H1 (cell line): ENCODE results near the gene C2orf78. TPM values are rescaled to one million over a fixed set of nuclear protein-coding genes. Genes with fewer than 3 reads are reported as not detected.

Source experiments
- CTCF ChIA-PET: fragments of 300-600 bp; sonication (Branson Sonifier 250); formaldehyde crosslinking; loops from one replicate; lab custom pipeline; 2021; ENCODE audit not compliant: partially characterized antibody; lab: Charles Lee
- POLR2A ChIA-PET: fragments of 300-600 bp; sonication (Branson Sonifier 250); formaldehyde crosslinking; loops from one replicate; lab custom pipeline; 2021; ENCODE audit warnings: inconsistent platforms; ENCODE audit not compliant: partially characterized antibody; lab: Charles Lee
- DNase-seq, 2 experiments: peaks; one replicate each; pipeline versions ENCODE4 v3.0.0 to v3.0.0-alpha.2; 2010 to 2022; ENCODE audit warnings: low spot score in 2 of 2, low read depth in 1 of 2, mixed read lengths in 1 of 2
- FAIRE-seq: peaks from 2 replicates; lab custom pipeline; 2011; peaks lifted over from hg19 to GRCh38; lab: Jason Lieb, UNC
- H2AFZ ChIP-seq: 2 replicates; pipeline ENCODE4 v1.8.1; 2012; ENCODE audit warnings: low read length, inconsistent platforms
- H2AK5ac ChIP-seq: 2 replicates; pipeline ENCODE4 v1.6.1; 2013; ENCODE audit warnings: low read depth, low read length
- H2BK120ac ChIP-seq: replicated peaks from 2 replicates; pipeline ENCODE3; 2013; ENCODE audit warnings: low read depth, low read length, inconsistent platforms
- H2BK12ac ChIP-seq: 2 replicates; pipeline ENCODE4 v1.6.1; 2013; ENCODE audit warnings: low read depth, low read length
- H2BK15ac ChIP-seq: 2 replicates; pipeline ENCODE4 v1.6.1; 2013; ENCODE audit warnings: low read length
- H2BK20ac ChIP-seq: 2 replicates; pipeline ENCODE4 v1.6.1; 2013; ENCODE audit warnings: low read length
- H2BK5ac ChIP-seq: 2 replicates; pipeline ENCODE4 v1.6.1; 2013; ENCODE audit warnings: low read depth, low read length
- H3K14ac ChIP-seq: 2 replicates; pipeline ENCODE4 v1.6.1; 2013; ENCODE audit warnings: inconsistent platforms; ENCODE audit not compliant: insufficient read length
- H3K18ac ChIP-seq: 2 replicates; pipeline ENCODE4 v1.6.1; 2013; ENCODE audit warnings: low read length; ENCODE audit errors: extremely low read depth
- H3K23ac ChIP-seq: 2 replicates; pipeline ENCODE4 v1.6.1; 2013; ENCODE audit warnings: inconsistent platforms; ENCODE audit not compliant: insufficient read length
- H3K23me2 ChIP-seq: 2 replicates; pipeline ENCODE4 v1.6.1; 2013; ENCODE audit warnings: low read depth, low read length
- H3K27ac ChIP-seq: 2 replicates; pipeline ENCODE4 v1.6.1; 2011; ENCODE audit warnings: low read depth, low read length, inconsistent platforms
- H3K27me3 ChIP-seq, 4 experiments: replicated peaks in 1 of 4; 1 replicate in 1 of 4; 2 replicates in 3 of 4; pipeline versions ENCODE4 v1.6.1 to v1.8.1; 2011 to 2013; ENCODE audit warnings: low read length in 3 of 4, mild to moderate bottlenecking in 3 of 4, inconsistent platforms in 2 of 4, mixed read lengths in 2 of 4, moderate library complexity in 1 of 4; ENCODE audit not compliant: control insufficient read depth in 3 of 4, insufficient read depth in 3 of 4; ENCODE audit errors: extremely low read depth in 1 of 4
- H3K36me3 ChIP-seq, 4 experiments: 2 replicates each; pipeline versions ENCODE4 v1.6.1 to v1.8.1; 2011 to 2013; ENCODE audit warnings: mild to moderate bottlenecking in 4 of 4, low read length in 3 of 4, moderate library complexity in 2 of 4, control low read depth in 1 of 4, inconsistent platforms in 1 of 4; ENCODE audit not compliant: insufficient read depth in 4 of 4, control insufficient read depth in 2 of 4
- H3K4ac ChIP-seq: replicated peaks from 2 replicates; pipeline ENCODE3; 2013; ENCODE audit warnings: low read length, low read depth, mixed read lengths, inconsistent platforms; ENCODE audit not compliant: insufficient read length
- H3K4me1 ChIP-seq, 4 experiments: replicated peaks in 1 of 4; 1 replicate in 1 of 4; 2 replicates in 3 of 4; pipeline versions ENCODE4 v1.6.1 to v1.8.1; 2011 to 2013; ENCODE audit warnings: low read length in 3 of 4, inconsistent platforms in 2 of 4, mixed read lengths in 1 of 4; ENCODE audit not compliant: insufficient read depth in 4 of 4, control insufficient read depth in 3 of 4
- H3K4me2 ChIP-seq, 2 experiments: 2 replicates each; pipeline versions ENCODE4 v1.6.1 to v1.8.1; 2011 to 2013; ENCODE audit warnings: low read depth in 2 of 2, low read length in 2 of 2, control low read depth in 1 of 2, inconsistent platforms in 1 of 2, mild to moderate bottlenecking in 1 of 2; ENCODE audit not compliant: insufficient read depth in 1 of 2
- H3K4me3 ChIP-seq, 4 experiments: fragments of 200-600, 300-600 bp in 1 of 4; sonication (generic), shearing (Covaris generic), sonication (Bioruptor Twin) in 1 of 4; 2 replicates each; pipeline versions ENCODE4 v1.5.1 to v1.8.1; 2011 to 2016; ENCODE audit warnings: low read length in 4 of 4, low read depth in 3 of 4, control low read depth in 2 of 4, inconsistent platforms in 2 of 4, mild to moderate bottlenecking in 2 of 4, mixed read lengths in 1 of 4, moderate library complexity in 1 of 4; ENCODE audit not compliant: insufficient read depth in 2 of 4; ENCODE audit errors: extremely low read depth in 1 of 4
- H3K56ac ChIP-seq: replicated peaks from 2 replicates; pipeline ENCODE3; 2013; ENCODE audit warnings: low read depth, mild to moderate bottlenecking, mixed read lengths, low read length, inconsistent platforms; ENCODE audit not compliant: insufficient read length
- H3K79me1 ChIP-seq: 2 replicates; pipeline ENCODE4 v1.6.1; 2013; ENCODE audit warnings: low read depth, low read length, control low read depth
- H3K79me2 ChIP-seq, 2 experiments: 2 replicates each; pipeline versions ENCODE4 v1.6.1 to v1.8.1; 2012 to 2013; ENCODE audit warnings: low read length in 2 of 2, mild to moderate bottlenecking in 2 of 2, inconsistent platforms in 1 of 2; ENCODE audit not compliant: insufficient read depth in 2 of 2, control insufficient read depth in 1 of 2
- H3K9ac ChIP-seq, 4 experiments: replicated peaks in 1 of 4; 1 replicate in 1 of 4; 2 replicates in 3 of 4; pipeline versions ENCODE4 v1.6.1 to v1.8.1; 2011 to 2013; ENCODE audit warnings: low read depth in 3 of 4, low read length in 3 of 4, control low read depth in 2 of 4, mild to moderate bottlenecking in 2 of 4, moderate library complexity in 2 of 4, inconsistent platforms in 1 of 4; ENCODE audit errors: extremely low read depth in 1 of 4
- H3K9me3 ChIP-seq, 2 experiments: 2 replicates each; pipeline versions ENCODE4 v1.6.1 to v1.8.1; 2012 to 2013; ENCODE audit warnings: mild to moderate bottlenecking in 2 of 2, moderate library complexity in 2 of 2, control low read depth in 1 of 2, inconsistent platforms in 1 of 2, low read depth in 1 of 2, low read length in 1 of 2, mixed read lengths in 1 of 2; ENCODE audit not compliant: insufficient read depth in 2 of 2
- H4K20me1 ChIP-seq, 2 experiments: replicated peaks in 1 of 2; 2 replicates each; pipeline versions ENCODE3 to v1.8.1; 2011 to 2013; ENCODE audit warnings: inconsistent platforms in 2 of 2, low read length in 2 of 2, mild to moderate bottlenecking in 1 of 2; ENCODE audit not compliant: insufficient read depth in 2 of 2, control insufficient read depth in 1 of 2
- H4K5ac ChIP-seq: 2 replicates; pipeline ENCODE4 v1.6.1; 2013; ENCODE audit warnings: low read length, low read depth, mixed read lengths, inconsistent platforms; ENCODE audit not compliant: insufficient read length
- H4K8ac ChIP-seq: 2 replicates; pipeline ENCODE4 v1.8.0; 2013; ENCODE audit warnings: mild to moderate bottlenecking, moderate library complexity, low read length, inconsistent platforms; ENCODE audit not compliant: insufficient read depth; ENCODE audit errors: extremely low read depth
- H4K91ac ChIP-seq: replicated peaks from 2 replicates; pipeline ENCODE3; 2013; ENCODE audit warnings: low read length, mixed read lengths, inconsistent platforms; ENCODE audit not compliant: insufficient read length
- BRCA1 ChIP-seq: IDR thresholded peaks from 2 replicates; pipeline ENCODE4 v1.6.1; 2012; ENCODE audit warnings: low read depth, low read length, improper control_type of control experiment
- CTBP2 ChIP-seq: IDR thresholded peaks from 2 replicates; pipeline ENCODE4 v1.7.0; 2011; ENCODE audit warnings: borderline replicate concordance, mild to moderate bottlenecking, moderate library complexity, mixed read lengths, low read length; ENCODE audit not compliant: insufficient read depth, insufficient read length
- GABPA ChIP-seq: IDR thresholded peaks from 2 replicates; pipeline ENCODE4 v1.6.1; 2011; ENCODE audit warnings: mild to moderate bottlenecking, low read length, moderate library complexity, borderline replicate concordance; ENCODE audit not compliant: insufficient read depth
- KDM1A ChIP-seq: fragments of 200-600, 300-600 bp; sonication (generic); IDR thresholded peaks from 2 replicates; pipeline ENCODE4 v1.7.1; 2016; ENCODE audit warnings: mild to moderate bottlenecking, low read length, borderline replicate concordance
- RNF2 ChIP-seq: fragments of 200-900, 300-1000 bp; sonication (generic); IDR thresholded peaks from 2 replicates; pipeline ENCODE4 v1.7.1; 2016; ENCODE audit warnings: borderline replicate concordance, low read depth, mild to moderate bottlenecking, antibody characterized with exemption, low read length; ENCODE audit not compliant: poor library complexity, severe bottlenecking; ENCODE audit errors: missing control alignments
- SIX5 ChIP-seq: IDR thresholded peaks from 2 replicates; pipeline ENCODE4 v1.6.1; 2011; ENCODE audit warnings: mild to moderate bottlenecking, low read depth, low read length
- SP2 ChIP-seq: IDR thresholded peaks from 2 replicates; pipeline ENCODE4 v1.6.1; 2012; ENCODE audit warnings: mild to moderate bottlenecking, low read length, inconsistent platforms
- TAF7 ChIP-seq: optimal IDR thresholded peaks from 2 replicates; pipeline ENCODE3; 2011; ENCODE audit warnings: low read depth, mild to moderate bottlenecking, inconsistent platforms, low read length, moderate library complexity, borderline replicate concordance
- WGBS, 2 experiments: shearing (Covaris generic) in 1 of 2; methylation state at CpG; one replicate each; pipeline versions ENCODE4 v1.1.6 to v1.1.7; 2013 to 2015; ENCODE audit warnings: low lambda C conversion rate in 2 of 2, mixed read lengths in 2 of 2, inconsistent platforms in 1 of 2, low coverage in 1 of 2, missing lambda C conversion rate in 1 of 2; ENCODE audit not compliant: insufficient replicate concordance in 2 of 2, insufficient coverage in 1 of 2, insufficient read length in 1 of 2; ENCODE audit errors: extremely low coverage in 1 of 2, missing lambda C conversion rate in 1 of 2; 5-methylcytosine and 5-hydroxymethylcytosine counted together
- polyA plus RNA-seq, 7 experiments: library from polyadenylated mRNA; depleted of rRNA in 3 of 7; stranded (reverse) in 5 of 7; unstranded in 2 of 7; fragments of >200 nt in 5 of 7; fragments of 200-250 nt in 2 of 7; gene quantifications; 1 replicate in 5 of 7; 2 replicates in 1 of 7; 4 replicates in 1 of 7; pipeline versions ENCODE4 v1.2.1 to v1.2.3, GENCODE V29; 2011 to 2013; ENCODE audit warnings: missing spikeins in 2 of 7, mixed read lengths in 2 of 7
- total RNA-seq: library from RNA; stranded (reverse); fragmentation: NEBNext Ultra II Directional; extraction: Animal tissue kit (Norgen Biotek cat#: 25700); gene quantifications from 2 replicates; pipeline ENCODE4 v1.2.1, GENCODE V29; 2021
- TF ChIP-seq, protein P1 (sequence below), 3 experiments: IDR thresholded peaks; 1 replicate in 2 of 3; 2 replicates in 1 of 3; pipeline versions ENCODE4 v1.5.1 to v1.6.1; 2011; ENCODE audit warnings: low read length in 3 of 3, mild to moderate bottlenecking in 3 of 3, inconsistent platforms in 2 of 3, low read depth in 1 of 3, moderate library complexity in 1 of 3; ENCODE audit not compliant: insufficient read depth in 1 of 3; ENCODE audit errors: control extremely low read depth in 1 of 3
- TF ChIP-seq, protein P2 (sequence below): IDR thresholded peaks from 2 replicates; pipeline ENCODE4 v1.6.1; 2012; ENCODE audit warnings: inconsistent platforms

Gene C2orf78
- total and polyA plus RNA-seq, 2 of the 8 experiments (the other 6 are each of a cell fraction or from before 2014, with no cell fraction given), result 0.39 to 0.89 TPM

DNA sequence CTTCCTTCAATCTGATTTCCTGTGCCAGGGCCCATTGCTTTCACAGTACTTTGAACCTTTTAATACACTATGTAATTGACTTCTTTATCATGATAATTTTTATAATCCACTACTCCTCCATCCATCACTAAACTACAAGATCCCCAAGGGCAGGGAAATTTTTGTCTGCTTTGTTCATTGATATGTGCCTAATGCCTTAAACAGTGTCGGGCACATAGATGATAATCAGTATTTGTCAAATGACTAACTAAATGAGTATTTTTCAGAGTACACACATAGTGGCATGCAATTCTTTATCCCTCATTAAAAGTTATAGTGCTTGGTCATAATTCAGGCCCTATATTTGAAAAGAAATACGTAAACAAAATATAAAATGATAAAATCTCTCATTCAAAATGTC lies 39.4 kb downstream of the C2orf78 start:
- Histone ChIP-seq H3K36me3 (no peaks in the 10 kb centered on the region), H2BK20ac (no peak overlapping the region), H3K14ac (no peak overlapping the region), H3K4me2 (no peak overlapping the region), H3K18ac (no peak overlapping the region), H3K79me1 (no peaks in the 10 kb centered on the region), H3K4ac (no peak overlapping the region), H2AK5ac (no peak overlapping the region), H3K27ac (no peak overlapping the region), H3K9me3 (no peaks in the 10 kb centered on the region), H4K20me1 (no peaks in the 10 kb centered on the region), H3K4me1 (peaks cover 0 to 2% (median 0%) of the 10 kb centered on the region in 4 experiments; a peak in 1 of 7 replicates), H3K4me3 (no peak overlapping the region), H3K27me3 (peaks cover 0 to 7% (median 2%) of the 10 kb centered on the region in 4 experiments; a peak in 4 of 7 replicates), H3K23me2 (no peaks in the 10 kb centered on the region), H3K9ac (no peak overlapping the region), H4K5ac (no peak overlapping the region), H4K8ac (no peak overlapping the region), H3K23ac (no peak overlapping the region), H2BK12ac (no peak overlapping the region), H2AFZ (no peak overlapping the region), H3K79me2 (no peaks in the 10 kb centered on the region), H2BK120ac (no peak overlapping the region), H2BK15ac (no peak overlapping the region), H2BK5ac (no peak overlapping the region), H3K56ac (no peak overlapping the region), H4K91ac (no peak overlapping the region)
- 63% methylated on average over 2 of the region's 2 CpGs; no CpG with 5 or more reads in 1 of the 2 experiments for WGBS, 2 experiments
- ChIA-PET POLR2A (interaction anchor here (1.6 kb wide), 1 partner anchor 8 kb away, joined by 4 read pairs; no protein-coding TSS in a partner anchor), CTCF (interaction anchor here (0.7 to 4.8 kb wide), 28 partner anchors 8 to 501 kb away, joined by 3 to 31 read pairs (median 4); partner anchors contain the start of genes ACTG2 and BOLA3)
- DNase-seq (no peak), FAIRE-seq (no peak)
- TF ChIP-seq, protein P1, sequence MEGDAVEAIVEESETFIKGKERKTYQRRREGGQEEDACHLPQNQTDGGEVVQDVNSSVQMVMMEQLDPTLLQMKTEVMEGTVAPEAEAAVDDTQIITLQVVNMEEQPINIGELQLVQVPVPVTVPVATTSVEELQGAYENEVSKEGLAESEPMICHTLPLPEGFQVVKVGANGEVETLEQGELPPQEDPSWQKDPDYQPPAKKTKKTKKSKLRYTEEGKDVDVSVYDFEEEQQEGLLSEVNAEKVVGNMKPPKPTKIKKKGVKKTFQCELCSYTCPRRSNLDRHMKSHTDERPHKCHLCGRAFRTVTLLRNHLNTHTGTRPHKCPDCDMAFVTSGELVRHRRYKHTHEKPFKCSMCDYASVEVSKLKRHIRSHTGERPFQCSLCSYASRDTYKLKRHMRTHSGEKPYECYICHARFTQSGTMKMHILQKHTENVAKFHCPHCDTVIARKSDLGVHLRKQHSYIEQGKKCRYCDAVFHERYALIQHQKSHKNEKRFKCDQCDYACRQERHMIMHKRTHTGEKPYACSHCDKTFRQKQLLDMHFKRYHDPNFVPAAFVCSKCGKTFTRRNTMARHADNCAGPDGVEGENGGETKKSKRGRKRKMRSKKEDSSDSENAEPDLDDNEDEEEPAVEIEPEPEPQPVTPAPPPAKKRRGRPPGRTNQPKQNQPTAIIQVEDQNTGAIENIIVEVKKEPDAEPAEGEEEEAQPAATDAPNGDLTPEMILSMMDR (IDR thresholded peaks at IDR 0.05; ENCODE audit: control extremely low read depth in 1 of 3, insufficient read depth in 1 of 3, low read depth in 1 of 3, low read length in 3 of 3), result no peak
- TF ChIP-seq SIX5 (no peak), BRCA1 (no peak), KDM1A (no peak), RNF2 (no peak), SP2 (no peak), CTBP2 (no peak), TAF7 (no peak), GABPA (no peak)
- TF ChIP-seq, protein P2, sequence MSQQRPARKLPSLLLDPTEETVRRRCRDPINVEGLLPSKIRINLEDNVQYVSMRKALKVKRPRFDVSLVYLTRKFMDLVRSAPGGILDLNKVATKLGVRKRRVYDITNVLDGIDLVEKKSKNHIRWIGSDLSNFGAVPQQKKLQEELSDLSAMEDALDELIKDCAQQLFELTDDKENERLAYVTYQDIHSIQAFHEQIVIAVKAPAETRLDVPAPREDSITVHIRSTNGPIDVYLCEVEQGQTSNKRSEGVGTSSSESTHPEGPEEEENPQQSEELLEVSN, result no peak
